Body of pancreas (tissue), 4 donors: ENCODE data around the gene KCNJ10. TPM values are rescaled to one million over a fixed set of nuclear protein-coding genes. Genes with fewer than 3 reads are reported as not detected.
"Not testable (repeated sequence)": the region's sequence is repeated elsewhere in the genome, so short reads cannot be mapped to it uniquely, and the experiment has no call there.

Experiments used
- ATAC-seq: fragments of 150-250 bp; one replicate; pipeline ENCODE4 v1.9.1; 2016
- DNase-seq, 4 donors: peaks; one replicate each; pipeline ENCODE4 v3.0.0-alpha.2; 2019
- H3K27ac ChIP-seq, 4 donors: fragments of 200-600 bp; sonication (generic); 1 replicate in 3 of 4; 2 replicates in 1 of 4; pipeline versions ENCODE4 v1.5.1 to v1.6.1; 2016 to 2019; ENCODE audit warnings: mild to moderate bottlenecking in 1 of 4, mixed read lengths in 1 of 4, moderate library complexity in 1 of 4
- H3K27me3 ChIP-seq, 2 donors: fragments of 200-600 bp; sonication (generic); one replicate each; pipeline ENCODE4 v1.6.0; 2016; ENCODE audit warnings: mild to moderate bottlenecking in 1 of 2
- H3K36me3 ChIP-seq, 2 donors: fragments of 200-600 bp; sonication (generic); replicated peaks in 1 of 2; 2 replicates each; pipeline ENCODE4 v1.5.1; 2016; ENCODE audit warnings: low read depth in 2 of 2; ENCODE audit not compliant: insufficient read depth in 1 of 2
- H3K4me1 ChIP-seq: fragments of 200-600 bp; sonication (generic); one replicate; pipeline ENCODE4 v1.6.0; 2016
- H3K4me3 ChIP-seq, 2 donors: fragments of 200-600 bp; sonication (generic); 1 replicate in 1 of 2; 2 replicates in 1 of 2; pipeline ENCODE4 v1.5.1; 2016 to 2019
- H3K9me3 ChIP-seq, 3 donors: fragments of 200-600 bp; sonication (generic); 1 replicate in 2 of 3; 2 replicates in 1 of 3; pipeline ENCODE4 v1.5.1; 2016
- POLR2A ChIP-seq, 3 donors: fragments of 450-650 bp; IDR thresholded peaks; one replicate each; pipeline ENCODE4 v1.6.1; 2016; ENCODE audit warnings: antibody characterized with exemption in 3 of 3, mild to moderate bottlenecking in 2 of 3
- WGBS, 2 donors: methylation state at CpG; one replicate each; pipeline ENCODE4 v1.1.5; 2017; 5-methylcytosine and 5-hydroxymethylcytosine counted together
- intact Hi-C: fragments of 100-400 bp; cut with DNase I; formaldehyde crosslinking; loops from one replicate; pipeline ENCODE4 v1.15.1; 2023
- total RNA-seq, 2 donors: library from RNA; depleted of rRNA; stranded (reverse); fragments of >200 nt; gene quantifications; one replicate each; pipeline ENCODE4 v1.1.0, GENCODE V29; 2016
- TF ChIP-seq, protein P1 (sequence below), 7 experiments: fragments of 450-650 bp in 4 of 7; fragments of 200-600 bp in 3 of 7; sonication (generic) in 3 of 7; IDR thresholded peaks; one replicate each; pipeline ENCODE4 v1.5.1; 2016 to 2019; ENCODE audit warnings: antibody characterized with exemption in 7 of 7

Gene KCNJ10
- total RNA-seq, 2 donors from 2014 or later: not detected

DNA sequence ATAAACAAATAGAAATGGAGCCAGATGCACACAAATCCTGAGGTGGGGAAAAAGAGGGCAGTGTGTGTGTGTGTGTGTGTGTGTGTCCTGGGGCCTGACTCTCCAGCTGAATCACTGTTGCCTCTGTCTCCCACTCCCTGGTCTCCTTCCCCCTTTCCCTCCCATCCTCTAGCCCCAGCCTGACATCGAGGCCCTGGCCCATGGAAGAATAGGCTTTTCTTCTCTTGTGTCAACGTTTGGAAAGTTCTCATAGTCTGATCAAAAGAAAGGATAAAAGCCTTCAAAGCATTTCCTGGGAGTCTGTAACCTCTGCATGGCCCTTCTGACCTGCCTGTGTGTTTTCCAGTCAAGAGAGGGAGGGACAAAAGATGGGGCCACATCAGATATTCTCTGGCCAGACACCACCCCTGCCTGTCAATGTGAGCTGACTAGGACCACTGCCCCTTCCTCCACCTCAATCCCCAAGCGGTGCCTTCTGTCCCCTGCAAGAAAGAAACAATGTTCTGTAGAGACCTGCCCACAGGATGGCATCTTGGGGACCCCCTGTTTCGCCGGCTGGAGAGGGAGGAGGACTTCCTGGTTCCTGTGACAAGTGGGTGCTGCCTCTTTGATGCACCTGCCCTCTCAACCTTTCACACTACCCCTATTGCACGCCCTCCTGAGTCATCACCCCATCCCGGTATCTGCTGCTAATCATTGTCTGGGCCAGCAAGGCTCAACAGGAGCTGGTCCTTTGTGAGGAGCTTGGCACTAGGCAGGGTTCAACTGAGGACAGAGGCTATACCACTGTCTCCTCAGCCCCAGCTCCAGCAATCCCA, 16.2 kb downstream of the KCNJ10 start:
- intact Hi-C loops: loop anchor here (5.0 kb wide), 1 partner anchor 34 kb away; no protein-coding TSS in a partner anchor
- WGBS, 2 donors: 57 to 68% methylated on average over 7 of the region's 7 CpGs
- DNase-seq (no peak), ATAC-seq (no peak)
- Histone ChIP-seq H3K4me1 (no peaks in the 10 kb centered on the region), H3K36me3 (no peaks in the 10 kb centered on the region), H3K27me3 (no peaks in the 10 kb centered on the region), H3K4me3 (no peak overlapping the region), H3K27ac (no peak overlapping the region), H3K9me3 (no peaks in the 10 kb centered on the region)
- TF ChIP-seq, protein P1, sequence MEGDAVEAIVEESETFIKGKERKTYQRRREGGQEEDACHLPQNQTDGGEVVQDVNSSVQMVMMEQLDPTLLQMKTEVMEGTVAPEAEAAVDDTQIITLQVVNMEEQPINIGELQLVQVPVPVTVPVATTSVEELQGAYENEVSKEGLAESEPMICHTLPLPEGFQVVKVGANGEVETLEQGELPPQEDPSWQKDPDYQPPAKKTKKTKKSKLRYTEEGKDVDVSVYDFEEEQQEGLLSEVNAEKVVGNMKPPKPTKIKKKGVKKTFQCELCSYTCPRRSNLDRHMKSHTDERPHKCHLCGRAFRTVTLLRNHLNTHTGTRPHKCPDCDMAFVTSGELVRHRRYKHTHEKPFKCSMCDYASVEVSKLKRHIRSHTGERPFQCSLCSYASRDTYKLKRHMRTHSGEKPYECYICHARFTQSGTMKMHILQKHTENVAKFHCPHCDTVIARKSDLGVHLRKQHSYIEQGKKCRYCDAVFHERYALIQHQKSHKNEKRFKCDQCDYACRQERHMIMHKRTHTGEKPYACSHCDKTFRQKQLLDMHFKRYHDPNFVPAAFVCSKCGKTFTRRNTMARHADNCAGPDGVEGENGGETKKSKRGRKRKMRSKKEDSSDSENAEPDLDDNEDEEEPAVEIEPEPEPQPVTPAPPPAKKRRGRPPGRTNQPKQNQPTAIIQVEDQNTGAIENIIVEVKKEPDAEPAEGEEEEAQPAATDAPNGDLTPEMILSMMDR (IDR thresholded peaks at IDR 0.05): no peak
- TF ChIP-seq POLR2A (IDR thresholded peaks at IDR 0.05): no peak

DNA sequence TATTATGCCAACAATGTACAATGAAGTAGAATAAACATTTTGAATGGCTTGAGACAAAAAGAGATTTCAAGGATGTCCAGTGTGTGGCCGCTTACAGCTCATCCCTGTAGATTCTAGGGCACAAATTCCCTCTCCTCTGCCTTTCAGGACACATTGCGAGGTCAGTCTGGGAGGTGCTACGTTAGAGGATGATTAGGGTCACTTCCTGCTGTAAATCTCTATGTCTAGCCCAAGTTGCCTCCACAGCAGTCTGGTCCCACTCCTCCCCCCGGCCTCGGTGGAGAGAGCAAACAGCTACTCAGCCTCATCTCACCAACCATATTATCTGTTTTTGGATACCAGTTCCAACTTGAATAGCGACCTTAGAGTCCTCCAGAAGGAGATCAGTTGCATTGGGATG, 17.0 kb downstream of the KCNJ10 start:
- no peak for DNase-seq
- no peak for TF ChIP-seq POLR2A (IDR thresholded peaks at IDR 0.05)
- TF ChIP-seq, protein P1 (IDR thresholded peaks at IDR 0.05): no peak
- H3K4me3 ChIP-seq: no peak overlapping the region
- H3K9me3 ChIP-seq: no peaks in the 10 kb centered on the region
- 55 to 56% methylated on average over 6 of the region's 6 CpGs for WGBS, 2 donors
- no peaks in the 10 kb centered on the region for H3K27me3 ChIP-seq
- no peak for ATAC-seq
- H3K36me3 ChIP-seq: no peaks in the 10 kb centered on the region
- H3K27ac ChIP-seq: no peak overlapping the region
- no peaks in the 10 kb centered on the region for H3K4me1 ChIP-seq
- intact Hi-C loops: loop anchor here (5.0 kb wide), 1 partner anchor 34 kb away; no protein-coding TSS in a partner anchor

DNA sequence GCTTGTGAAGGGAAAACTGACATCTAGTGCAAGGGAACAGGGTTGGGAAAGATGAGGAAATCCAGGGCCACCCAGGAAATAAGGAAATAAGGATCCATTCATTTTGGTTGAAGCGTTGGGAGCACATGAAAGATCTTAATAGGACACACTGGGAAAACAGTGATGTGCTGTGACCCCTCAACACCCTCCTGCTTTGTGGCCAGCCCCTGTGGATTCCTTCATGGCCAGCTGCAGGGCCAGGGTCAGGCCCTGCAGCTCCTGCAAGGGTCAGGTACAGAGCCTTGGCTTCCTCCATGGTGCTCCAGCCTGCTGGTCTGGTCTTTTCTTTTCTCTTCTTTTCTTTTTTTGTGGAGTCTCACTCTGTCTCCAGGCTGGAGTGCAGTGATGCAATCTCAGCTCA, 19.3 kb downstream of the KCNJ10 start:
- H3K36me3 ChIP-seq: no peaks in the 10 kb centered on the region
- no peaks in the 10 kb centered on the region for H3K9me3 ChIP-seq
- H3K4me3 ChIP-seq: no peak overlapping the region
- DNase-seq (no peak), ATAC-seq (no peak)
- intact Hi-C loops: loop anchor here (5.0 kb wide), 1 partner anchor 37 kb away; no protein-coding TSS in a partner anchor
- H3K27ac ChIP-seq: no peak overlapping the region
- H3K27me3 ChIP-seq: no peaks in the 10 kb centered on the region
- WGBS, 2 donors: 64 to 79% methylated on average over 1 of the region's 1 CpG
- H3K4me1 ChIP-seq: peaks cover 11% of the 10 kb centered on the region
- TF ChIP-seq, protein P1 (IDR thresholded peaks at IDR 0.05): no peak
- no peak for TF ChIP-seq POLR2A (IDR thresholded peaks at IDR 0.05)

DNA sequence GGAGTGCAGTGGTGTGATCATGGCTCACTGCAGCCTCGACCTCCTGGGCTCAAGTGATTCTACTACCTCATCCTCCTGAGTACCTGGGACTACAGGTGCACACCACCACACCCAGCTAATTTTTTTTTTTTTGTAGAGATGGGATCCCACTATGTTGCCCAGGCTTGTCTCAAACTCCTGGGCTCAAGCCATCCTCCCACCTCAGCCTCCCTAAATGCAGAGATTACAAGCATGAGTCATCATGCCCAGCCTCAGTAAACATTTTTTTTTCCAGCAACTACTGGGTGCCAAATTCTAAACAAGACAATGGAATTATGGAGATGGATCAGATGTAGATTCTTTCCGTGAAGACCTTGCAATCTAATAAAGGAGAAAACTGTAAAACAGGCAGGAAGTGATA, 19.8 kb downstream of the KCNJ10 start:
- H3K9me3 ChIP-seq, H3K27ac ChIP-seq, ATAC-seq, H3K36me3 ChIP-seq, H3K4me3 ChIP-seq, H3K27me3 ChIP-seq, DNase-seq: not testable (repeated sequence)
- peaks cover 11% of the 10 kb centered on the region for H3K4me1 ChIP-seq
- intact Hi-C loops: loop anchor here (5.0 kb wide), 1 partner anchor 37 kb away; no protein-coding TSS in a partner anchor
- WGBS, 2 donors: 68 to 73% methylated on average over 2 of the region's 2 CpGs

GRCh38 chr1:160049101-160049500, 20.9 kb downstream of the KCNJ10 start:
- H3K36me3 ChIP-seq: no peaks in the 10 kb centered on the region
- ATAC-seq (no peak), DNase-seq (no peak)
- no peak overlapping the region for H3K4me3 ChIP-seq
- TF ChIP-seq, protein P1 (IDR thresholded peaks at IDR 0.05): no peak
- TF ChIP-seq POLR2A (IDR thresholded peaks at IDR 0.05): no peak
- H3K27me3 ChIP-seq: no peaks in the 10 kb centered on the region
- no peaks in the 10 kb centered on the region for H3K9me3 ChIP-seq
- intact Hi-C loops: no loop called here
- peaks cover 11% of the 10 kb centered on the region for H3K4me1 ChIP-seq
- H3K27ac ChIP-seq: no peak overlapping the region
- 72 to 78% methylated on average over 3 of the region's 3 CpGs for WGBS, 2 donors
